Measurements from ENCODE around the gene VANGL1. TPM values are rescaled to one million over a fixed set of nuclear protein-coding genes. Genes with fewer than 3 reads are reported as not detected.
A peak's percentile ranks its signal among the peaks of the same experiment; 100 is the strongest.

The VANGL1 gene
- total and polyA plus RNA-seq, 2 of the 4 experiments (the other 2 are of a cell fraction): 6.1 to 6.7 TPM

DNA sequence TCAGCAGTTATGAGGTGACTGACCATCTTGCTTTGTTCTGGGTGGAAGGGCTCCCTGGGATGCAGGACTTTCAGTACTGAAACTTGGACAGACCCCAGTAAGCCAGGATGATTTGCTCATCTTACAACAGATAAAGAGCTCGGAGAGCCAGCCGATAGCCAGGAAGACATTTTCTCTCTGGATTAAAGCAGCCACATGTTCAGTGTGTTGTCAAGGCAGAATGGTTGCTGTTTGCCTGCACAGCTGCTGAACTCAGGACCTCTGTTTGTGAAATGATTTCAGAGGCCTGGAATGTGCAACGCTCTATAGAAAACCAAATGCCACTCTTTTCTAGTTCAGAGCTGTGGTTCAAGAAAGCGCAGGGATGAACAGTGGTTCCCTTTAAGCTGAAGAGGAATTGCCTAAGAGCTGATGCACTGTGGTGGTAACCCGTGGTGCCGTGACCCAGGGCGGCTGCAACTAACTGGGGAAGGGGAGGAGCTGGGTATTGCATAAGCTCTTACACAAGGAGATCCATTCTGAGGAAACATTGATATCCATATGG is 86.0 kb downstream of the VANGL1 start:
- no TSS peak for BruUV-seq (replicated peaks)
- ATAC-seq (ENCODE audit: low read depth) (peak; percentile 94), DNase-seq (peak; percentile 75)
- H3K4me3 ChIP-seq (ENCODE audit: insufficient read depth, low read depth, low read length): no peak overlapping the region
- peak overlapping the region; percentile 15; the same call in 1 of the 2 replicates for H3K27ac ChIP-seq (ENCODE audit: insufficient read depth, low read length)
- peak overlapping the region; percentile 0; the same call in 1 of the 2 replicates for H3K4me2 ChIP-seq (ENCODE audit: low read depth, low read length)
- no peak overlapping the region for H3K14ac ChIP-seq (replicated peaks; ENCODE audit: low read depth, low read length)
- no peak overlapping the region for H3K23ac ChIP-seq (ENCODE audit: low read depth, low read length)
- H3K79me1 ChIP-seq (ENCODE audit: low read depth in 1 of 2, low read length in 2 of 2): no peaks in the 10 kb centered on the region
- H2BK5ac ChIP-seq (ENCODE audit: low read depth, low read length, poor library complexity, severe bottlenecking): no peak overlapping the region
- intact Hi-C loops (cut with micrococcal nuclease): no loop called here
- TF ChIP-seq, protein P1, sequence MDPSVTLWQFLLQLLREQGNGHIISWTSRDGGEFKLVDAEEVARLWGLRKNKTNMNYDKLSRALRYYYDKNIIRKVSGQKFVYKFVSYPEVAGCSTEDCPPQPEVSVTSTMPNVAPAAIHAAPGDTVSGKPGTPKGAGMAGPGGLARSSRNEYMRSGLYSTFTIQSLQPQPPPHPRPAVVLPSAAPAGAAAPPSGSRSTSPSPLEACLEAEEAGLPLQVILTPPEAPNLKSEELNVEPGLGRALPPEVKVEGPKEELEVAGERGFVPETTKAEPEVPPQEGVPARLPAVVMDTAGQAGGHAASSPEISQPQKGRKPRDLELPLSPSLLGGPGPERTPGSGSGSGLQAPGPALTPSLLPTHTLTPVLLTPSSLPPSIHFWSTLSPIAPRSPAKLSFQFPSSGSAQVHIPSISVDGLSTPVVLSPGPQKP (IDR thresholded peaks at IDR 0.05; ENCODE audit: borderline replicate concordance, low read depth, low read length): no peak
- TF ChIP-seq NFE2L2 (IDR thresholded peaks at IDR 0.05; ENCODE audit: low read depth, low read length): no peak
- no peak for TF ChIP-seq SMC3 (IDR thresholded peaks at IDR 0.05; ENCODE audit: low read depth, low read length)
- TF ChIP-seq RAD21 (IDR thresholded peaks at IDR 0.05; ENCODE audit: low read length): no peak
- no peak for TF ChIP-seq RCOR1 (IDR thresholded peaks at IDR 0.05; ENCODE audit: insufficient replicate concordance, low read length)
- TF ChIP-seq POLR2A (IDR thresholded peaks at IDR 0.05; ENCODE audit: low read depth, low read length): no peak
- TF ChIP-seq CEBPB (IDR thresholded peaks at IDR 0.05; ENCODE audit: low read depth, low read length): peak; percentile 81
- no peak for TF ChIP-seq RFX5 (IDR thresholded peaks at IDR 0.05; ENCODE audit: low read depth, low read length)
- no peak for TF ChIP-seq BHLHE40 (IDR thresholded peaks at IDR 0.05; ENCODE audit: low read depth, low read length)
- TF ChIP-seq, protein P2, sequence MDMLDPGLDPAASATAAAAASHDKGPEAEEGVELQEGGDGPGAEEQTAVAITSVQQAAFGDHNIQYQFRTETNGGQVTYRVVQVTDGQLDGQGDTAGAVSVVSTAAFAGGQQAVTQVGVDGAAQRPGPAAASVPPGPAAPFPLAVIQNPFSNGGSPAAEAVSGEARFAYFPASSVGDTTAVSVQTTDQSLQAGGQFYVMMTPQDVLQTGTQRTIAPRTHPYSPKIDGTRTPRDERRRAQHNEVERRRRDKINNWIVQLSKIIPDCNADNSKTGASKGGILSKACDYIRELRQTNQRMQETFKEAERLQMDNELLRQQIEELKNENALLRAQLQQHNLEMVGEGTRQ (IDR thresholded peaks at IDR 0.05; ENCODE audit: low read depth, low read length): no peak
- TF ChIP-seq, protein P3, sequence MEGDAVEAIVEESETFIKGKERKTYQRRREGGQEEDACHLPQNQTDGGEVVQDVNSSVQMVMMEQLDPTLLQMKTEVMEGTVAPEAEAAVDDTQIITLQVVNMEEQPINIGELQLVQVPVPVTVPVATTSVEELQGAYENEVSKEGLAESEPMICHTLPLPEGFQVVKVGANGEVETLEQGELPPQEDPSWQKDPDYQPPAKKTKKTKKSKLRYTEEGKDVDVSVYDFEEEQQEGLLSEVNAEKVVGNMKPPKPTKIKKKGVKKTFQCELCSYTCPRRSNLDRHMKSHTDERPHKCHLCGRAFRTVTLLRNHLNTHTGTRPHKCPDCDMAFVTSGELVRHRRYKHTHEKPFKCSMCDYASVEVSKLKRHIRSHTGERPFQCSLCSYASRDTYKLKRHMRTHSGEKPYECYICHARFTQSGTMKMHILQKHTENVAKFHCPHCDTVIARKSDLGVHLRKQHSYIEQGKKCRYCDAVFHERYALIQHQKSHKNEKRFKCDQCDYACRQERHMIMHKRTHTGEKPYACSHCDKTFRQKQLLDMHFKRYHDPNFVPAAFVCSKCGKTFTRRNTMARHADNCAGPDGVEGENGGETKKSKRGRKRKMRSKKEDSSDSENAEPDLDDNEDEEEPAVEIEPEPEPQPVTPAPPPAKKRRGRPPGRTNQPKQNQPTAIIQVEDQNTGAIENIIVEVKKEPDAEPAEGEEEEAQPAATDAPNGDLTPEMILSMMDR (conservative IDR thresholded peaks at IDR 0.05; ENCODE audit: low read depth, low read length): no peak
- TF ChIP-seq MXI1 (IDR thresholded peaks at IDR 0.05; ENCODE audit: borderline replicate concordance, low read depth, low read length): peak; percentile 55; the same call in 1 of the 2 replicates
- no peak for TF ChIP-seq CHD1 (IDR thresholded peaks at IDR 0.05; ENCODE audit: low read depth, low read length)
- TF ChIP-seq MAFK (IDR thresholded peaks at IDR 0.05; ENCODE audit: low read depth, low read length): no peak
- TF ChIP-seq MAZ (IDR thresholded peaks at IDR 0.05; ENCODE audit: borderline replicate concordance, low read depth, low read length): no peak; the same call in 1 of the 2 replicates
- TF ChIP-seq FOS (IDR thresholded peaks at IDR 0.05; ENCODE audit: low read depth, low read length): no peak
- POLR2A ChIA-PET (ENCODE audit: unreplicated experiment): no interaction called here
- CTCF ChIA-PET: interaction anchor here (0.7 to 1.3 kb wide), 2 partner anchors 21 to 37 kb away, joined by 3 to 11 read pairs; no protein-coding TSS in a partner anchor
- no peaks in the 10 kb centered on the region for H3K36me3 ChIP-seq (ENCODE audit: control insufficient read depth, insufficient read depth, low read length)
- H2AFZ ChIP-seq (replicated peaks; ENCODE audit: low read length, poor library complexity): no peak overlapping the region
- H3K9me1 ChIP-seq (ENCODE audit: insufficient read depth, low read length): no peaks in the 10 kb centered on the region
- no peak overlapping the region for H3K9ac ChIP-seq (ENCODE audit: low read depth, low read length)
- H2AK9ac ChIP-seq (replicated peaks; ENCODE audit: low read depth, low read length, poor library complexity): no peak overlapping the region
- H3K4ac ChIP-seq (ENCODE audit: low read depth, low read length): no peak overlapping the region
- peaks cover 2% of the 10 kb centered on the region; the same call in 1 of the 2 replicates for H3K4me1 ChIP-seq (ENCODE audit: control insufficient read depth, insufficient read depth, low read length)
- dilution Hi-C loops (cut with HindIII; ENCODE audit: low sequenced_read_pairs, unreplicated experiment): no loop called here
- no peak overlapping the region for H2BK15ac ChIP-seq (ENCODE audit: low read depth, low read length)
- H4K8ac ChIP-seq (ENCODE audit: low read depth in 2 of 2, low read length in 2 of 2): no peak overlapping the region
- no peak overlapping the region for H2BK20ac ChIP-seq (ENCODE audit: low read depth, low read length)
- H2AK5ac ChIP-seq (ENCODE audit: low read depth, low read length): no peak overlapping the region
- in situ Hi-C loops (cut with MboI; ENCODE audit: low sequenced_read_pairs): no loop called here
- H3K27me3 ChIP-seq (ENCODE audit: control insufficient read depth, insufficient read depth, low read length): 0 out of 2 replicates have a peak, but pooled peaks cover 2% of the 10 kb centered on the region
- H4K5ac ChIP-seq (ENCODE audit: low read depth, low read length): no peak overlapping the region; the same call in 1 of the 2 replicates
- WGBS, 2 experiments (ENCODE audit: extremely low coverage in 2 of 2, insufficient read length in 1 of 2): 0% methylated on average over 2 of the region's 7 CpGs; no CpG with 5 or more reads in 1 of the 2 experiments
- no peaks in the 10 kb centered on the region for H3K9me3 ChIP-seq (ENCODE audit: control insufficient read depth, insufficient read depth, low read length)
- no peak overlapping the region for H2BK120ac ChIP-seq (ENCODE audit: low read depth, low read length)
- H4K91ac ChIP-seq (ENCODE audit: insufficient read depth, low read depth, low read length): no peak overlapping the region
- no peak overlapping the region for H3K56ac ChIP-seq (ENCODE audit: extremely low read depth, insufficient read depth, low read length)
- H3K18ac ChIP-seq (ENCODE audit: low read depth, low read length): no peak overlapping the region; the same call in 1 of the 2 replicates
- no peaks in the 10 kb centered on the region for H4K20me1 ChIP-seq (ENCODE audit: insufficient read depth, low read length)
